Measurements from ENCODE around the gene RING1.
A peak's percentile ranks its signal among the peaks of the same experiment; 100 is the strongest.

Gene RING1

GRCh38 chr6:33247977-33248642, 39.8 kb downstream of the RING1 start:
- DNase-seq (ENCODE audit: low read depth in 2 of 2): peak; percentile 81 to 86

GRCh38 chr6:33248643-33248931, 40.3 kb downstream of the RING1 start:
- no peak for DNase-seq (ENCODE audit: low read depth in 2 of 2)

- DNase-seq (ENCODE audit: low read depth in 2 of 2): peak; percentile 85 to 86
Measured at GRCh38 chr6:33248932-33249731, 40.8 kb downstream of the RING1 start.

- no peak for DNase-seq (ENCODE audit: low read depth in 2 of 2)
Measured at GRCh38 chr6:33249732-33250630, 41.7 kb downstream of the RING1 start.

GRCh38 chr6:33250731-33251130, 42.4 kb downstream of the RING1 start:
- DNase-seq (ENCODE audit: low read depth in 2 of 2): no peak

- no peak for DNase-seq (ENCODE audit: low read depth in 2 of 2)
Measured at GRCh38 chr6:33251395-33252012, 43.2 kb downstream of the RING1 start.

- no peak for DNase-seq (ENCODE audit: low read depth in 2 of 2)
Measured at GRCh38 chr6:33252759-33253158, 44.5 kb downstream of the RING1 start.

- no peak for DNase-seq (ENCODE audit: low read depth in 2 of 2)
Measured at GRCh38 chr6:33254591-33254990, 46.3 kb downstream of the RING1 start.

GRCh38 chr6:33259032-33259431, 50.7 kb downstream of the RING1 start:
- DNase-seq (ENCODE audit: low read depth in 2 of 2): no peak

Data from stimulated activated CD8-positive, alpha-beta memory T cell treated with anti-CD3 and anti-CD28 coated beads, Interleukin-2, amount 100 ng/mL, for 1 hour (primary cell).